Ovary (tissue), 3 donors: ENCODE data around the gene RNF145.

Experiments
- CTCF ChIP-seq, 3 donors: fragments of 450-650 bp in 2 of 3; fragments of 200-600 bp in 1 of 3; IDR thresholded peaks; one replicate each; pipeline versions ENCODE4 v1.5.1 to v1.8.0; 2016 to 2022; ENCODE audit warnings: antibody characterized with exemption in 3 of 3, mild to moderate bottlenecking in 1 of 3
- POLR2A ChIP-seq: fragments of 450-650 bp; IDR thresholded peaks from one replicate; pipeline ENCODE4 v1.6.1; 2017; ENCODE audit warnings: antibody characterized with exemption, mild to moderate bottlenecking, moderate library complexity
- donor health status: DM: no; HTN: no; CAD: no.

GRCh38 chr5:159123700-159124099 lies 85.7 kb downstream of the RNF145 start:
- TF ChIP-seq CTCF (IDR thresholded peaks at IDR 0.05), result no peak
- TF ChIP-seq POLR2A, result no peak
